H9 (cell line): ENCODE results near the gene ZNF555. TPM values are rescaled to one million over a fixed set of nuclear protein-coding genes. Genes with fewer than 3 reads are reported as not detected.

Experiments used
- DNase-seq: peaks from one replicate; pipeline ENCODE4 v3.0.0-alpha.2; 2017
- H2AFZ ChIP-seq: one replicate; pipeline ENCODE4 v1.6.1; 2013; ENCODE audit warnings: mild to moderate bottlenecking, low read length, control low read depth, moderate library complexity
- H2AK5ac ChIP-seq: 2 replicates; pipeline ENCODE4 v1.6.1; 2013; ENCODE audit warnings: low read length, control low read depth, mixed read lengths; ENCODE audit not compliant: insufficient read length
- H2BK120ac ChIP-seq: one replicate; pipeline ENCODE4 v1.6.1; 2013; ENCODE audit warnings: low read depth, mild to moderate bottlenecking, low read length, control low read depth, inconsistent platforms; ENCODE audit not compliant: poor library complexity, severe bottlenecking
- H2BK12ac ChIP-seq: 2 replicates; pipeline ENCODE4 v1.6.1; 2013; ENCODE audit warnings: low read length, control low read depth, mixed read lengths, low read depth; ENCODE audit not compliant: insufficient read length
- H2BK15ac ChIP-seq: 2 replicates; pipeline ENCODE4 v1.6.1; 2013; ENCODE audit warnings: low read depth, low read length, control low read depth
- H2BK20ac ChIP-seq: one replicate; pipeline ENCODE4 v1.6.1; 2013; ENCODE audit warnings: low read depth, mild to moderate bottlenecking, low read length, control low read depth, inconsistent platforms; ENCODE audit not compliant: poor library complexity, severe bottlenecking
- H2BK5ac ChIP-seq: 2 replicates; pipeline ENCODE4 v1.6.1; 2013; ENCODE audit warnings: low read length, control low read depth, mixed read lengths; ENCODE audit not compliant: insufficient read length
- H3K14ac ChIP-seq: 2 replicates; pipeline ENCODE4 v1.6.1; 2013; ENCODE audit warnings: low read length, control low read depth; ENCODE audit not compliant: insufficient read depth
- H3K18ac ChIP-seq: 2 replicates; pipeline ENCODE4 v1.6.1; 2013; ENCODE audit warnings: low read depth, mild to moderate bottlenecking, mixed read lengths, low read length, control low read depth; ENCODE audit not compliant: insufficient read length
- H3K23ac ChIP-seq: 2 replicates; pipeline ENCODE4 v1.6.1; 2013; ENCODE audit warnings: low read length, control low read depth, mixed read lengths, low read depth; ENCODE audit not compliant: insufficient read length
- H3K23me2 ChIP-seq: 2 replicates; pipeline ENCODE4 v1.6.1; 2013; ENCODE audit warnings: low read depth, mild to moderate bottlenecking, mixed read lengths, low read length, control low read depth; ENCODE audit not compliant: insufficient read length, poor library complexity, severe bottlenecking
- H3K27ac ChIP-seq: 2 replicates; pipeline ENCODE4 v1.5.1; 2013; ENCODE audit warnings: low read length, control low read depth, mixed read lengths, low read depth; ENCODE audit not compliant: insufficient read length
- H3K27me3 ChIP-seq: 2 replicates; pipeline ENCODE4 v1.6.1; 2013; ENCODE audit warnings: low read length, control low read depth, inconsistent platforms; ENCODE audit not compliant: insufficient read depth
- H3K4ac ChIP-seq: 2 replicates; pipeline ENCODE4 v1.6.1; 2013; ENCODE audit warnings: low read depth, mild to moderate bottlenecking, control low read depth, inconsistent platforms, low read length, moderate library complexity
- H3K4me1 ChIP-seq: 2 replicates; pipeline ENCODE4 v1.6.1; 2013; ENCODE audit warnings: low read length, control low read depth, inconsistent platforms; ENCODE audit not compliant: insufficient read depth
- H3K4me2 ChIP-seq: 2 replicates; pipeline ENCODE4 v1.6.1; 2013; ENCODE audit warnings: low read length, control low read depth, mixed read lengths; ENCODE audit not compliant: insufficient read length, insufficient read depth
- H3K56ac ChIP-seq: 2 replicates; pipeline ENCODE4 v1.6.1; 2013; ENCODE audit warnings: low read depth, mild to moderate bottlenecking, mixed read lengths, low read length, control low read depth; ENCODE audit not compliant: insufficient read length
- H3K79me1 ChIP-seq: 2 replicates; pipeline ENCODE4 v1.6.1; 2013; ENCODE audit warnings: low read depth, mild to moderate bottlenecking, moderate library complexity, low read length, control low read depth, inconsistent platforms; ENCODE audit not compliant: insufficient read depth, poor library complexity, severe bottlenecking
- H3K79me2 ChIP-seq: 2 replicates; pipeline ENCODE4 v1.6.1; 2013; ENCODE audit warnings: low read length, control low read depth, inconsistent platforms; ENCODE audit not compliant: insufficient read depth
- H3K9ac ChIP-seq: 2 replicates; pipeline ENCODE4 v1.6.1; 2013; ENCODE audit warnings: low read length, control low read depth, mixed read lengths; ENCODE audit not compliant: insufficient read length; ENCODE audit errors: extremely low read depth
- H3K9me3 ChIP-seq: one replicate; pipeline ENCODE4 v1.6.1; 2013; ENCODE audit warnings: low read depth, low read length, inconsistent platforms; ENCODE audit not compliant: control insufficient read depth
- H3T11ph ChIP-seq: one replicate; pipeline ENCODE4 v1.6.1; 2013; ENCODE audit warnings: mild to moderate bottlenecking, low read length, control low read depth, inconsistent platforms
- H4K20me1 ChIP-seq: one replicate; pipeline ENCODE4 v1.6.1; 2013; ENCODE audit not compliant: control insufficient read depth, insufficient read length, insufficient read depth
- H4K5ac ChIP-seq: 2 replicates; pipeline ENCODE4 v1.6.1; 2013; ENCODE audit warnings: low read depth, mild to moderate bottlenecking, mixed read lengths, low read length, control low read depth; ENCODE audit not compliant: insufficient read length
- H4K8ac ChIP-seq: replicated peaks from 2 replicates; pipeline ENCODE4 v1.6.1; 2013; ENCODE audit warnings: low read length, control low read depth, mixed read lengths, low read depth; ENCODE audit not compliant: insufficient read length
- H4K91ac ChIP-seq: 2 replicates; pipeline ENCODE4 v1.6.1; 2013; ENCODE audit warnings: low read depth, mild to moderate bottlenecking, moderate library complexity, mixed read lengths, low read length, control low read depth; ENCODE audit not compliant: insufficient read length
- H3K27ac Mint-ChIP-seq, 3 experiments: 2 replicates in 2 of 3; 3 replicates in 1 of 3; pipeline ENCODE4 v1.8.0; 2020 to 2021; ENCODE audit warnings: mixed read lengths in 3 of 3, mild to moderate bottlenecking in 1 of 3, moderate library complexity in 1 of 3
- H3K27me3 Mint-ChIP-seq: 2 replicates; pipeline ENCODE4 v1.8.0; 2021; ENCODE audit warnings: low read depth, mild to moderate bottlenecking, moderate library complexity, mixed read lengths
- H3K36me3 Mint-ChIP-seq, 3 experiments: 2 replicates in 2 of 3; 3 replicates in 1 of 3; pipeline ENCODE4 v1.8.0; 2020 to 2021; ENCODE audit warnings: low read depth in 3 of 3, mixed read lengths in 3 of 3; ENCODE audit not compliant: insufficient read depth in 1 of 3
- H3K4me1 Mint-ChIP-seq, 2 experiments: 2 replicates each; pipeline ENCODE4 v1.8.0; 2020; ENCODE audit warnings: mixed read lengths in 2 of 2
- H3K4me3 Mint-ChIP-seq, 2 experiments: 2 replicates in 1 of 2; 3 replicates in 1 of 2; pipeline ENCODE4 v1.8.0; 2020 to 2021; ENCODE audit warnings: mild to moderate bottlenecking in 2 of 2, mixed read lengths in 2 of 2, moderate library complexity in 1 of 2
- H3K9me3 Mint-ChIP-seq, 2 experiments: 2 replicates in 1 of 2; 3 replicates in 1 of 2; pipeline ENCODE4 v1.8.0; 2020; ENCODE audit warnings: mild to moderate bottlenecking in 2 of 2, mixed read lengths in 2 of 2, moderate library complexity in 1 of 2
- WGBS: extraction: QIAGEN DNeasy Blood & Tissue Kit; methylation state at CpG from one replicate; pipeline ENCODE4 v1.1.7; 2013; ENCODE audit warnings: missing lambda C conversion rate, low lambda C conversion rate, mixed read lengths; ENCODE audit not compliant: insufficient read length; ENCODE audit errors: extremely low coverage; 5-methylcytosine and 5-hydroxymethylcytosine counted together
- total RNA-seq: library from RNA; stranded (reverse); gene quantifications from 2 replicates; pipeline ENCODE4 v1.2.1, GENCODE V29; 2021
- TF ChIP-seq, protein P1 (sequence below): fragments of 200-600 bp; sonication (generic); conservative IDR thresholded peaks from 3 replicates; pipeline ENCODE4 v1.8.0; 2021; ENCODE audit warnings: antibody characterized with exemption, mild to moderate bottlenecking

The ZNF555 gene
- total RNA-seq, 1 experiment from 2014 or later, result 7.8 TPM

DNA sequence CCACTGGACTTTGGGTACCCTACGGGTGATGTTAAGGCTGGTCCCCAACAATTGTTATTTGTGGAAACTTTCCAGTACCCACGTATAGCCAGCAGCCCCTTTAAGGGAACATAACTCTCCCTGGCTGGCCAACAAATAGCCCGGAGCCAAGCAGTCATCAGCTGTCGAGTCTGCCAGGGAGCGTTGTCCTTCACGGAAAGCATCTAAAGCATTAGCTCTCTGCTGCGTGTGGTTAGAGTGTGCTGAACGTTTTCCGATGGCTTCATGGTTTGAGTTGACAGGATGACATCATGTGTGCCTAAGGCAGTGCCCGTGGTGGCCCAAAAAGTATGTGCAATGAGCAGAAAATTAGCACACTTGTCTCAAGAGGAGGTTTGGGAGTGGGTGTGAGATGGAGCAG lies 22.5 kb downstream of the ZNF555 start:
- peaks cover 17% of the 10 kb centered on the region for H3K27me3 Mint-ChIP-seq
- H3K9me3 ChIP-seq, result peaks cover 17% of the 10 kb centered on the region
- no CpG with 5 or more reads among the region's 10 CpGs for WGBS

More for the DNA sequence above, 22.5 kb downstream of the ZNF555 start:
- H4K20me1 ChIP-seq, result no peaks in the 10 kb centered on the region
- no peak overlapping the region for H2BK15ac ChIP-seq
- H3T11ph ChIP-seq, result no peak overlapping the region
- no peaks in the 10 kb centered on the region for H3K23me2 ChIP-seq
- Mint-ChIP-seq H3K9me3 (peaks cover 76 to 82% of the 10 kb centered on the region in 2 experiments), H3K27ac (no peak overlapping the region), H3K4me1 (no peaks in the 10 kb centered on the region), H3K36me3 (peaks cover 8 to 14% (median 13%) of the 10 kb centered on the region in 3 experiments; a peak in 6 of 7 replicates), H3K4me3 (no peak overlapping the region)
- H2BK5ac ChIP-seq, result no peak overlapping the region
- no peak for DNase-seq
- no peak overlapping the region for H2BK20ac ChIP-seq
- no peaks in the 10 kb centered on the region for H3K79me1 ChIP-seq
- no peaks in the 10 kb centered on the region for H3K27me3 ChIP-seq
- no peak overlapping the region for H2AFZ ChIP-seq
- no peak overlapping the region for H4K5ac ChIP-seq
- H2BK120ac ChIP-seq, result no peak overlapping the region
- no peak overlapping the region for H3K23ac ChIP-seq
- TF ChIP-seq, protein P1, sequence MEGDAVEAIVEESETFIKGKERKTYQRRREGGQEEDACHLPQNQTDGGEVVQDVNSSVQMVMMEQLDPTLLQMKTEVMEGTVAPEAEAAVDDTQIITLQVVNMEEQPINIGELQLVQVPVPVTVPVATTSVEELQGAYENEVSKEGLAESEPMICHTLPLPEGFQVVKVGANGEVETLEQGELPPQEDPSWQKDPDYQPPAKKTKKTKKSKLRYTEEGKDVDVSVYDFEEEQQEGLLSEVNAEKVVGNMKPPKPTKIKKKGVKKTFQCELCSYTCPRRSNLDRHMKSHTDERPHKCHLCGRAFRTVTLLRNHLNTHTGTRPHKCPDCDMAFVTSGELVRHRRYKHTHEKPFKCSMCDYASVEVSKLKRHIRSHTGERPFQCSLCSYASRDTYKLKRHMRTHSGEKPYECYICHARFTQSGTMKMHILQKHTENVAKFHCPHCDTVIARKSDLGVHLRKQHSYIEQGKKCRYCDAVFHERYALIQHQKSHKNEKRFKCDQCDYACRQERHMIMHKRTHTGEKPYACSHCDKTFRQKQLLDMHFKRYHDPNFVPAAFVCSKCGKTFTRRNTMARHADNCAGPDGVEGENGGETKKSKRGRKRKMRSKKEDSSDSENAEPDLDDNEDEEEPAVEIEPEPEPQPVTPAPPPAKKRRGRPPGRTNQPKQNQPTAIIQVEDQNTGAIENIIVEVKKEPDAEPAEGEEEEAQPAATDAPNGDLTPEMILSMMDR, result no peak
- no peak overlapping the region for H3K56ac ChIP-seq
- no peak overlapping the region for H3K27ac ChIP-seq
- no peaks in the 10 kb centered on the region for H3K4me1 ChIP-seq
- H2AK5ac ChIP-seq, result no peak overlapping the region
- no peak overlapping the region for H3K4ac ChIP-seq
- no peak overlapping the region for H4K91ac ChIP-seq
- no peak overlapping the region for H4K8ac ChIP-seq
- no peak overlapping the region for H3K9ac ChIP-seq
- no peak overlapping the region for H3K18ac ChIP-seq
- no peak overlapping the region for H3K4me2 ChIP-seq
- no peaks in the 10 kb centered on the region for H3K79me2 ChIP-seq
- no peak overlapping the region for H3K14ac ChIP-seq
- H2BK12ac ChIP-seq, result no peak overlapping the region
